CD8-positive, alpha-beta memory T cell (primary cell): ENCODE measurements around the gene ZIC1. TPM values are rescaled to one million over a fixed set of nuclear protein-coding genes. Genes with fewer than 3 reads are reported as not detected.

Experiments
- CTCF ChIA-PET: fragments of 350-600 bp; sonication (Branson Sonifier 250); formaldehyde crosslinking; loops from one replicate; lab custom pipeline; 2021; ENCODE audit warnings: antibody characterized with exemption; lab: Charles Lee
- POLR2A ChIA-PET: fragments of 350-600 bp; sonication (Branson Sonifier 250); formaldehyde crosslinking; loops from one replicate; lab custom pipeline; 2021; ENCODE audit warnings: antibody characterized with exemption; lab: Charles Lee
- DNase-seq, 5 donors: peaks; one replicate each; pipeline versions ENCODE4 v3.0.0 to v3.0.0-alpha.2; 2020 to 2022; ENCODE audit warnings: mixed read lengths in 1 of 5
- H3K27ac ChIP-seq: one replicate; pipeline ENCODE4 v1.7.0; 2013; ENCODE audit warnings: low read depth, mild to moderate bottlenecking, low read length, moderate library complexity
- H3K27me3 ChIP-seq: 2 replicates; pipeline ENCODE4 v1.7.0; 2013; ENCODE audit warnings: low read length, mild to moderate bottlenecking; ENCODE audit not compliant: insufficient read depth, poor library complexity, severe bottlenecking
- H3K36me3 ChIP-seq: 2 replicates; pipeline ENCODE4 v1.7.0; 2013; ENCODE audit warnings: mild to moderate bottlenecking, low read length, moderate library complexity; ENCODE audit not compliant: insufficient read depth
- H3K4me1 ChIP-seq: 2 replicates; pipeline ENCODE4 v1.7.0; 2013; ENCODE audit warnings: mild to moderate bottlenecking, low read length, moderate library complexity; ENCODE audit not compliant: insufficient read depth
- H3K4me3 ChIP-seq: 2 replicates; pipeline ENCODE4 v1.7.0; 2013; ENCODE audit warnings: mild to moderate bottlenecking, low read length
- H3K9me3 ChIP-seq: 2 replicates; pipeline ENCODE4 v1.7.0; 2013; ENCODE audit warnings: mild to moderate bottlenecking, low read length
- H3K27ac Mint-ChIP-seq, 8 donors: one replicate each; pipeline ENCODE4 v1.8.0; 2020 to 2021; ENCODE audit warnings: mixed read lengths in 8 of 8, mild to moderate bottlenecking in 6 of 8, inconsistent platforms in 3 of 8, moderate library complexity in 3 of 8
- H3K27me3 Mint-ChIP-seq, 2 donors: one replicate each; pipeline ENCODE4 v1.8.0; 2020 to 2021; ENCODE audit warnings: mixed read lengths in 2 of 2, mild to moderate bottlenecking in 1 of 2, moderate library complexity in 1 of 2
- H3K36me3 Mint-ChIP-seq, 3 donors: one replicate each; pipeline ENCODE4 v1.8.0; 2020 to 2021; ENCODE audit warnings: mixed read lengths in 3 of 3, inconsistent platforms in 1 of 3, mild to moderate bottlenecking in 1 of 3
- H3K4me1 Mint-ChIP-seq, 3 donors: one replicate each; pipeline ENCODE4 v1.8.0; 2020 to 2021; ENCODE audit warnings: mixed read lengths in 3 of 3, inconsistent platforms in 1 of 3, mild to moderate bottlenecking in 1 of 3
- H3K4me3 Mint-ChIP-seq, 7 donors: one replicate each; pipeline ENCODE4 v1.8.0; 2020 to 2021; ENCODE audit warnings: mixed read lengths in 7 of 7, mild to moderate bottlenecking in 6 of 7, moderate library complexity in 4 of 7, inconsistent platforms in 2 of 7
- H3K9me3 Mint-ChIP-seq, 5 donors: one replicate each; pipeline ENCODE4 v1.8.0; 2020 to 2022; ENCODE audit warnings: mixed read lengths in 5 of 5, mild to moderate bottlenecking in 3 of 5, moderate library complexity in 2 of 5, inconsistent platforms in 1 of 5
- polyA plus RNA-seq: library from polyadenylated mRNA; unstranded; fragments of 300-500 nt; fragmentation: Illumina TruSeq; gene quantifications from one replicate; pipeline ENCODE4 v1.2.3, GENCODE V29; 2021
- total RNA-seq, 2 experiments: library from RNA; stranded (reverse); gene quantifications; one replicate each; pipeline ENCODE4 v1.2.3, GENCODE V29; 2021

ZIC1 gene
- total and polyA plus RNA-seq, 3 experiments from 2014 or later: not detected

- peaks cover 42% of the 10 kb centered on the region for H3K27me3 ChIP-seq
- Mint-ChIP-seq H3K4me3 (no peak overlapping the region), H3K9me3 (peaks cover 12 to 40% (median 31%) of the 10 kb centered on the region in 5 donors), H3K4me1 (peaks cover 17 to 20% (median 18%) of the 10 kb centered on the region in 3 donors), H3K27ac (no peak overlapping the region), H3K27me3 (peaks cover 78 to 81% of the 10 kb centered on the region in 2 donors), H3K36me3 (peaks cover 0 to 4% (median 1%) of the 10 kb centered on the region in 3 donors)
- no peak for DNase-seq
- no peaks in the 10 kb centered on the region for H3K36me3 ChIP-seq
- H3K4me1 ChIP-seq: no peaks in the 10 kb centered on the region
- no peak overlapping the region for H3K4me3 ChIP-seq
- ChIA-PET CTCF (no interaction called here), POLR2A (no interaction called here)
- no peaks in the 10 kb centered on the region for H3K9me3 ChIP-seq
- no peak overlapping the region for H3K27ac ChIP-seq
Measured at GRCh38 chr3:147407498-147408187, 1.5 kb upstream of the ZIC1 start.

- Mint-ChIP-seq H3K36me3 (peaks cover 0 to 7% (median 1%) of the 10 kb centered on the region in 3 donors), H3K4me3 (peak overlapping the region in 5 of 7 donors; percentile 22 to 63 (median 36)), H3K4me1 (peaks cover 20 to 26% (median 23%) of the 10 kb centered on the region in 3 donors), H3K27ac (peak overlapping the region in 1 of 8 donors; percentile 31), H3K27me3 (peaks cover 80% of the 10 kb centered on the region in 2 donors), H3K9me3 (peaks cover 12 to 42% (median 32%) of the 10 kb centered on the region in 5 donors)
- H3K27me3 ChIP-seq: peaks cover 46% of the 10 kb centered on the region
- H3K9me3 ChIP-seq: no peaks in the 10 kb centered on the region
- no peak for DNase-seq
- no peaks in the 10 kb centered on the region for H3K36me3 ChIP-seq
- H3K27ac ChIP-seq: no peak overlapping the region
- H3K4me1 ChIP-seq: no peaks in the 10 kb centered on the region
- ChIA-PET CTCF (no interaction called here), POLR2A (no interaction called here)
- no peak overlapping the region for H3K4me3 ChIP-seq
Measured at GRCh38 chr3:147408188-147409100, 721 bp upstream of the ZIC1 start.

- peaks cover 76 to 80% of the 10 kb centered on the region in 2 donors for H3K27me3 Mint-ChIP-seq
- peaks cover 12 to 51% (median 35%) of the 10 kb centered on the region in 5 donors for H3K9me3 Mint-ChIP-seq
- no peak overlapping the region for H3K4me3 ChIP-seq
- POLR2A ChIA-PET: no interaction called here
- peaks cover 0 to 8% (median 1%) of the 10 kb centered on the region in 3 donors for H3K36me3 Mint-ChIP-seq
- DNase-seq: no peak
- no peak overlapping the region for H3K27ac ChIP-seq
- peaks cover 26 to 35% (median 33%) of the 10 kb centered on the region in 3 donors for H3K4me1 Mint-ChIP-seq
- no peak overlapping the region for H3K4me3 Mint-ChIP-seq
- no peaks in the 10 kb centered on the region for H3K36me3 ChIP-seq
- H3K4me1 ChIP-seq: no peaks in the 10 kb centered on the region
- CTCF ChIA-PET: no interaction called here
- H3K9me3 ChIP-seq: no peaks in the 10 kb centered on the region
- no peak overlapping the region for H3K27ac Mint-ChIP-seq
- peaks cover 45% of the 10 kb centered on the region for H3K27me3 ChIP-seq
Measured at GRCh38 chr3:147410116-147410525, 956 bp downstream of the ZIC1 start.

GRCh38 chr3:147410526-147411237 is 1.5 kb downstream of the ZIC1 start:
- Mint-ChIP-seq H3K4me1 (peaks cover 26 to 35% (median 33%) of the 10 kb centered on the region in 3 donors), H3K27me3 (peaks cover 71 to 80% of the 10 kb centered on the region in 2 donors), H3K27ac (no peak overlapping the region), H3K36me3 (peaks cover 0 to 8% (median 1%) of the 10 kb centered on the region in 3 donors), H3K4me3 (peak overlapping the region in 6 of 7 donors; percentile 3 to 73 (median 50)), H3K9me3 (peaks cover 12 to 52% (median 35%) of the 10 kb centered on the region in 5 donors)
- H3K36me3 ChIP-seq: no peaks in the 10 kb centered on the region
- H3K27me3 ChIP-seq: peaks cover 42% of the 10 kb centered on the region
- DNase-seq: no peak
- H3K9me3 ChIP-seq: no peaks in the 10 kb centered on the region
- peak overlapping the region; percentile 26 for H3K4me3 ChIP-seq
- no peak overlapping the region for H3K27ac ChIP-seq
- ChIA-PET CTCF (no interaction called here), POLR2A (no interaction called here)
- no peaks in the 10 kb centered on the region for H3K4me1 ChIP-seq

- H3K27ac Mint-ChIP-seq: peak overlapping the region in 1 of 8 donors; percentile 30
- peaks cover 72 to 81% of the 10 kb centered on the region in 2 donors for H3K27me3 Mint-ChIP-seq
- H3K4me3 Mint-ChIP-seq: peak overlapping the region; percentile 3 to 73 (median 49)
- peaks cover 26 to 35% (median 33%) of the 10 kb centered on the region in 3 donors for H3K4me1 Mint-ChIP-seq
- CTCF ChIA-PET: no interaction called here
- Histone ChIP-seq H3K36me3 (no peaks in the 10 kb centered on the region), H3K4me1 (no peaks in the 10 kb centered on the region), H3K9me3 (no peaks in the 10 kb centered on the region), H3K27ac (no peak overlapping the region), H3K4me3 (no peak overlapping the region), H3K27me3 (peaks cover 42% of the 10 kb centered on the region)
- POLR2A ChIA-PET: no interaction called here
- no peak for DNase-seq
- H3K9me3 Mint-ChIP-seq: peaks cover 12 to 52% (median 35%) of the 10 kb centered on the region in 5 donors
- H3K36me3 Mint-ChIP-seq: peaks cover 0 to 8% (median 1%) of the 10 kb centered on the region in 3 donors
Measured at GRCh38 chr3:147411238-147411814, 2.2 kb downstream of the ZIC1 start.

- POLR2A ChIA-PET: no interaction called here
Measured at GRCh38 chr3:147411815-147412241, 2.7 kb downstream of the ZIC1 start.

GRCh38 chr3:147412261-147412916 is 3.2 kb downstream of the ZIC1 start:
- Mint-ChIP-seq H3K4me1 (peaks cover 26 to 35% (median 33%) of the 10 kb centered on the region in 3 donors), H3K27me3 (peaks cover 64 to 82% of the 10 kb centered on the region in 2 donors), H3K9me3 (peaks cover 12 to 45% (median 30%) of the 10 kb centered on the region in 5 donors), H3K27ac (peak overlapping the region in 1 of 8 donors; percentile 23), H3K4me3 (peak overlapping the region in 5 of 7 donors; percentile 6 to 70 (median 39)), H3K36me3 (peaks cover 0 to 8% (median 1%) of the 10 kb centered on the region in 3 donors)
- Histone ChIP-seq H3K36me3 (no peaks in the 10 kb centered on the region), H3K4me3 (no peak overlapping the region), H3K9me3 (no peaks in the 10 kb centered on the region), H3K27ac (no peak overlapping the region), H3K27me3 (peaks cover 39% of the 10 kb centered on the region), H3K4me1 (no peaks in the 10 kb centered on the region)
- ChIA-PET CTCF (no interaction called here), POLR2A (no interaction called here)
- no peak for DNase-seq

More at GRCh38 chr3:147411815-147412241, 2.7 kb downstream of the ZIC1 start:
- Histone ChIP-seq H3K4me3 (no peak overlapping the region), H3K27me3 (peaks cover 39% of the 10 kb centered on the region), H3K4me1 (no peaks in the 10 kb centered on the region), H3K36me3 (no peaks in the 10 kb centered on the region), H3K9me3 (no peaks in the 10 kb centered on the region), H3K27ac (no peak overlapping the region)
- Mint-ChIP-seq H3K36me3 (peaks cover 0 to 8% (median 1%) of the 10 kb centered on the region in 3 donors), H3K4me3 (peak overlapping the region in 4 of 7 donors; percentile 15 to 65 (median 38)), H3K27ac (peak overlapping the region in 1 of 8 donors; percentile 30), H3K4me1 (peaks cover 26 to 35% (median 33%) of the 10 kb centered on the region in 3 donors), H3K9me3 (peaks cover 12 to 47% (median 30%) of the 10 kb centered on the region in 5 donors), H3K27me3 (peaks cover 68 to 81% of the 10 kb centered on the region in 2 donors)
- no peak for DNase-seq
- CTCF ChIA-PET: no interaction called here
